Hepatic stellate cell (primary cell): ENCODE measurements around the gene RHOBTB3.
"Not testable (repeated sequence)": the region's sequence is repeated elsewhere in the genome, so short reads cannot be mapped to it uniquely, and the experiment has no call there.

Experiments
- DNase-seq: peaks from one replicate; pipeline ENCODE4 v3.0.0; 2011; ENCODE audit warnings: low spot score

Gene RHOBTB3

DNA sequence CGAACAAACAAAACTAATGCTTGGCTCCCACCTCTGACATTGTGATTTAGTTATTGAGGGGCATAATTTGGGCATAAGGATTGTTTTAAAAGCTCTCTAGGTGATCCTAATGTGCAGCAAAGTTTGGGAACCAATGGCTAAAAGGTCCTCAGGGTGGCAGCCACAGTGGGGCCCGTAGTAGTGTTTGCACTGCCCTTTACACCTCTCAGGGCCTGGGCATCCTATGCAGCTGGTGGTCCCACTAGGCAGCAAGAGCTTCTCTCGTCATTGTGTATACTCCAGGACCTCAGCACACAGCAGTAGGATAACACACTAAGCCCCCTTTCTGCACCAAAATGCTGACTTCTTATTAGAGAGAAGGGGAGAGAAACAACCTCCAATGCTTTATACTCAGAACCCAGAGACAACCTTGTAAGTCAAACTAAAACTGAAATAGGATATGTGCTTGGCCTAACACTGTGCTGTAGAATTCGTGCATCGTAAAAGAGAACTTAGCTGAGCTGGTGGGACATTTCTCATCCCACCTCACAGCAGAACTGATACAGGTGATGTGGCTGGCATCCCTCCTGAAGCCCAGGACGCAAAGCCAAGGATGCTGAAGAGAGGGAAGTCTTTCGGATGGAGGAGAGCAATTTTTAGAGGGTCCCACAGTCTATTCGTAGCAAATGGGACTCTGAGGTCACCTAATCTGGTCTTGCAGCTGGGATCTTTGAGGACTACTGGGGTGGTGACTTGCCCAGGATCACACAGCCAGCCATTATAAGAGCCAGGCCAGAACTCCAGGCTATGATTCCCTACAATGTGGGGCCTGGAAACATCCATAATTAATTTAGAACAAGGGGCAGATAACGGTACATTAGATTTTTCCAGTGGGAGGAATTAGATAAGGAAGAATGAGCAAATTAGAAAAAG, 90.2 kb downstream of the RHOBTB3 start:
- no peak for DNase-seq

DNA sequence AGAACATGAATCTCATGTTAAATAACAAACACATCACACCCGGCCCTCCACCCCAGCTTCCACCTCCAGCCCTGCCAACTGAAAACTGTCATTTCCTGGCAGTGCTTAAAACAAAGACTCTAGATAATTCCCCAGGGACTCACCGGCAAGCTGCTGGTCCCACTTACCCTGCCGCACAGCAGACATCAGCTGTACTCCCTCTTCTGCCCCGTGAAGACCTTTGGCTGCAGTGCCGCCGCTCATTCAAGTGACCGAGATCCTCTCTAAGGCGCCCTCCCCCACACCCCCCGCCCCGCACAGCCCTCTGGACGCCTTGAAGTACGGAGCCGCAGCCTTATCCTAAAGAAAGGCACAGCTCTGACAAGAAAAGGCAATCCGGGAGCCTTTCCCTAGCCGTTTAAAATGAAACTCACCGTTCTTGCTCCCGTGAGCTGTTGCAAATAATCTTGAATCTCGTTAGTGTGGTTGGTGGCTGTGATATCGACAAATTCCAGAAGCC, 91.0 kb downstream of the RHOBTB3 start:
- no peak for DNase-seq

DNA sequence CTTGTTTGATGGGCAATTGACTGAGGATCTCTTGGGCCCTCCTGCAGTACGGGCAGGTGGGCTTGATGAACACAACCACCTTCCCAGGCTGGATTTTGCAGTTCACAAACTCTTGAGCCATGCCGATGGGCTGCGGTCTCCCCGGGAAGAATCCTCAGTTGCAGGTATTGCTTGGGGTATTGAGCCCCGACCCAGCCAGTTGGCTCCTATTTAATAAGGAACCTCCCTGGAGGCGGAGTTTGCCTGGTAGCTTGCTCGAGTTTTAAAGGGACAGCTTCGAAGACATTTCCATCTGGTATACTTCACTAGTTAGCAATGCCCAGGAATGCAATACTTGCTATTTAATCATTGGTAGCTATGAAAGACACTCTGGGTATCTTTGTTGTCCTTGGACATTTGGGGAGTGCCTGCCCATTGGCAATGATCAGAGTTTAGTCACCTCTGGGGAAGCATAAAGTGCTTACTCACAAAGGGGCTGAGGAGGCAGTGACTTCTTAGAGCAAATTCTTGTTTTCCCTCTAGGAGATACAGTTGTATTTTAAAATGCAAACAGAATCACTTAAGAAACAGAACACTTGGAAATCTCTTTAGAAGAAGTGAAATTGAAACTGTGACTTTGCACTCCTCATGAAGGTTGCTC, 91.5 kb downstream of the RHOBTB3 start, which contains the start of gene GLRX:
TSS of gene GLRX (minus strand) at position 185 of the 640 bp plus-strand sequence. CDS start at position 121, 64 bp downstream.
- peak; percentile 66 for DNase-seq

DNA sequence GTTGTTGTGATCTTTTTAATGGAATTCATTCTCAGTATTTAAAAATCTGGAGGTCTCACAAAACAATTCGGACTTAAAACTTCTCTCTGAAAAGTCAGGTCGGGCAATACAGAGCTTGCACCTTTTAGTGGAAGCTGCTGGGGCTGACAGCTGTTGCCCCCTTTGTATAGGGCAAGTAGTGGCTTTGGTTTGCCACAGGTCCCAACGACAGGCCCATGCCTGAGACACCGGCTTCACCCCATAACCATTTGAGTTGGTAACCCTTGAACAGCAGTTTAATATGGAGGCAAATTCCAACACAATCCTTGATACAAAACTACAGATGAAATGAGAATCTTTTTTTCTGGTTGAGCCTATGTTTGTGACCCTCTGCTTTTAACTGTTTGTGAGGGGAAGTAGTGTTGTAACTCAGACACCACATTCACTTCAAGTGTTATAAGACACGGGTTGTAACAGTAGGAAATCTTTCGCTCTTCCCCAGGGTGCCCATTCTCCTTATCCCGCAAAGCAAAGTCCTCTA, 92.1 kb downstream of the RHOBTB3 start:
- no peak for DNase-seq

DNA sequence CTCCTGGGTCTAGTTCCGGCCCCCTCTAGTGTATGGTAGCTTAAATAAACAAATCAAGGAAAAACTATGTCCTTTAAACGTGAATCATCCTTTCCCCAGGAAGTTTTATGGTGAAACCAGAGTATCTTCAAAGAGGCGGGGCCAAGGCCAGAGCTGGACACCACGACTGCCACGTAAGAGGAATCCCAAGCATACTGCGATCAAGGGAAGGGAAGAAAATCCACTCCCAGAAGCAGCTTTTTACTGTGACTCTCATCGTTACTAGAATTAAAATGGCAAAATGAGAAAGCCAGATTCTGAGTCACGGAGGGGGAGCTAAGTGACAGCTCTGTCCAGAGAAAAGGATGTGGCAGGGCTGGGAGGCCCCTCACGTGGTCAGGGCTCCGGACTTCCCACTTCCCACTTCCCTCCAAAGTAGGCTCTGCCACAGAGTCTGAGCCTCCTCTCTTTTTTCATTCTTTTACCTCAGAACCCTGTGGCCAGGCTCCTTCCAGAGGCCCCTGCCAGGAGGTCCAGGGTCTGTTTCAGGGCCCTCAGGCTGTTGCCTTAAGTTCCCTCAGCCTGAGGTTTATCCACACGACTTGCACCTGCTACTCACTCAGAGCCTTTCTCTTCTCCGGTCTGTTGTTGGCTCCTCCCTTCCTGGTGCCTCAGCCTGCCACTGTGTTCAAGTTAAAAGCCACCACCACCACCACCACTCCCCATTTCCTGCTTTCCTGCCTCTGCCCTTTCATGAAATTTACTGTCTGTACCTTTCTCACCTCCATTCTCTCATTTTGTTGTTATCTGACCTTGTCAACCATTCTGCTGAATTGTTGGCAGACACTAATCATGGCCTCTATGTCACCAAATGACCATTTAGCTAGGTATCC, 92.8 kb downstream of the RHOBTB3 start:
- DNase-seq: peak; percentile 83

DNA sequence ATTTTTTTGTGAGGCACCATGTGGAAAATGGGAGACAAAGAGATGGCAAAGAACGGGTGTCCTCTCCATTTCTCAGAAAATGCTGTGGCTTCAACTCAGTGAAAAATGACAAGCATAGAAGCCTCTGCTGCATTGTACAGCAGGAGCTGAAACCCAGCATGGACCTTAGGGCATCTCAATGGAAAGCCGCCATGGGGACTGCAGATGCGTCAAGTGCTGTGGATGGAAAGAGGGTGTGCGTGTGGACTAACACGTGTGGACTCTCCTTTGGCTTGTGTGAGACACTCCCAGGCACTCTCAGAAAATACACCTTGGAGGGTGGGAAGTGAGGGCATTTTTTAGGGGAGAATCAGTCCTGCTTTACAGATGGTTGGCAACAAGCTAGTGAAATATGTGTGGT, 93.6 kb downstream of the RHOBTB3 start:
- no peak for DNase-seq

DNA sequence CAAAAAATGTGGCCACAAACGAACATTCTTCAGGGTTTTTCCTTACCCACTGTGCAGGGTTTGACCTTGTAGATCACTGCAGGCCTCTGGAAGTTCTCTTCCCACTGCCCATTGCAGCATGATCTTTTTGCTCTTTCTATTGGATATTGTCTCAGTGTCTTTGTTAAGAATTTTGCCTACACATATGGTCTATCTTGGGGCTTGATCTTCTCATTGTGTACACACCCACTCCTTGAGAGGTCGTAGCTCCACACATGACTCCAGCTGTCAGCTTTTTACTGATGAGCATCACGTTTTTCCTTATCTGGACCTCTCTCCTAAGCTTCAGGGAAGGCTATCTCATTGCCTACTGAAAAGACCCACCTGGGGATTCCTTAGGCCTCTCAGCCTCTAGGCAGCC, 94.4 kb downstream of the RHOBTB3 start:
- no peak for DNase-seq

DNA sequence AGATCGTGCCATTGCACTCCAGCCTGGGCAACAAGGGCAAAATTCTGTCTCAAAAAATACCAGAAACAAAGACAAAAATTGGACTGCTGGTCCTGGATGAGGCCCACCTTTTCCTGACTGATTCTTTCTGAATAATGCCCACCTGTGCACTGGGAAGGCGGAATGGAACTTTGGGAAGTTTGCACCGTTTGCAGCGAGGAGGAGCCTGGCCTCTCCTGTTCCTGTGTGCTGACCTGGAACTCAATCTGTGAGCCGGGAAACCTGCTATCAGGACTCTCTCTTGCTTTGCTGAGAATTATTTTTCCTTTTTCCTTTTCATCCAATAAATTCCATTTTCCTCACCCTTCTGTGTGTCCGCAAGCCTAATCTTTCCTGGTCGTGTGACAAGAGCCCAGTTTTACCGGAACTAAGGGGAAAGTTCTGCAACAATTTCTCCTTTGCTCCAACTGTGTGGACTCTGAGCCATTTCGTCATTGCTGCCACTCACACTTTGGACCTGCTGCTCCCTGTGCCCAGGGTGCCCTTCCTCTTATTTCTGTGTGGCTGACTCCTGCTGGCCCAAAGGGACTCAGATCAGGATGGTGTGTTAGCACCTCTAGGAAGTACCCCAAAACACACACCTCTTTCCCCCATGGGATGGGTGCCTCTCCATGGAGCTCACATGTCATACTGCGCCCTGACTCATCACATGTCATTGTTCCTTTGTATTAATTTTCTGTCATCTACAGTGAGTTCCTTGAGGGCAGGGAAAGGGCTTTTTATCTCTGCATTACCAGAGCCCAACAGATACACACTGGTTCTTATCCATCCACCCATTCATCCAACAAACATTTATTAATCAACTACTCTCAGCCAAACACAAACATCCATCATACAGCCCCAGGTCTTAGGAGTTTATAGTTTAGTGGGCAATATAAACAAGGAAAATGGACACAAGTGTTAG, 96.1 kb downstream of the RHOBTB3 start:
- DNase-seq: no peak

DNA sequence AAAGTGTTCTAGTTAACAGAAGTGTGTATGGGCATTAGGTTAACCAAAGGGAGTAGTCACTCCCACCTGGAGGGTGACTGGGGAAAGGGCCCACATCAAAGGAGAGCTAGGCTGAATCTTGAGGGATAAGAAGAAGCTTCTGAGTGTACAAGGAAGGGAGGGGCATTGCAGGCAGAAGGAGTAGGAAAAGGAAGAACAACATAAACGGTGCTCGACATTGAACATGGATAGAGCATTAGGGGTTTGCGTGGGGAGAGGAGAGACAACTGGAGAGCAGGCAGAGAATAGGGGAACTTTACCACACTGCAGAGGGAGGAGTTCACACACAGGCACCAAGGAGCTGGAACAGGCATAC, 96.7 kb downstream of the RHOBTB3 start:
- DNase-seq: no peak

DNA sequence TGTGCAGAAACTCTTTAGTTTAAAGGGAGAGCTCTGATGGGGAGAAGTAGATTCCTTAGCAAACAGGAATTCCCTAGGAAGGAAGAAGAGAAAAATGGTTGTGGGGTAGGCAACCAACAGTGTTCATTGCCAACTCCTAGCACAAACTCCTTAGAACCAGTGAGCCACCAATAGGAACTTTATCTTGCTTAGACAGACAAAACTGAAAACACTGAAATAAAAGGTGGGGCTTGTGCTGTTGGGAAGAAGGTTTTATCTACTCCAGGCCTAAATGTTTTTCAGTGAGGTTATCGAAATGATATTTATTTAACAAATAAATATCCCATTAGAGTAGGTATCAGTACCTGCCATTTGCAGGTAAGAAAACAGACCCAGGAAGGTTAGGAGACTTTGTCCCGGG, 99.1 kb downstream of the RHOBTB3 start:
- no peak for DNase-seq

DNA sequence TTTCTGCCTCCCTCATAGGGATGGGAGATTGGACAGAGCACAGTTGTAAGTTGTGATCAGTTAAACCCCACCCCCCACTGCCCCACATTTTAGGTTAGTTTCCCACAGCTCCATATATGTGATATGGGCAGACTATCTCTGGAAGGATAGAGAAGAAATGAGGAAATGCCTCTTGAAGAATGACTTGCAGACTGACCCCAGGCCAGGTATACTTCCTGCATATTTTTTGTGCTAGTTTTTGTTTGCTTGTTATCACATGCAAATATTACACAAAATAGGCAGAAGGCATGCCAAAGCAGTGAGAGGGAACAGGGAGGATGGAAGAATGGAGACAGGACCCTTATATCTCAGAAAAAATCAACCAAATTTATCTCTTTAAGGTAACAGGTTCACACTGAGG, 101.5 kb downstream of the RHOBTB3 start:
- no peak for DNase-seq

DNA sequence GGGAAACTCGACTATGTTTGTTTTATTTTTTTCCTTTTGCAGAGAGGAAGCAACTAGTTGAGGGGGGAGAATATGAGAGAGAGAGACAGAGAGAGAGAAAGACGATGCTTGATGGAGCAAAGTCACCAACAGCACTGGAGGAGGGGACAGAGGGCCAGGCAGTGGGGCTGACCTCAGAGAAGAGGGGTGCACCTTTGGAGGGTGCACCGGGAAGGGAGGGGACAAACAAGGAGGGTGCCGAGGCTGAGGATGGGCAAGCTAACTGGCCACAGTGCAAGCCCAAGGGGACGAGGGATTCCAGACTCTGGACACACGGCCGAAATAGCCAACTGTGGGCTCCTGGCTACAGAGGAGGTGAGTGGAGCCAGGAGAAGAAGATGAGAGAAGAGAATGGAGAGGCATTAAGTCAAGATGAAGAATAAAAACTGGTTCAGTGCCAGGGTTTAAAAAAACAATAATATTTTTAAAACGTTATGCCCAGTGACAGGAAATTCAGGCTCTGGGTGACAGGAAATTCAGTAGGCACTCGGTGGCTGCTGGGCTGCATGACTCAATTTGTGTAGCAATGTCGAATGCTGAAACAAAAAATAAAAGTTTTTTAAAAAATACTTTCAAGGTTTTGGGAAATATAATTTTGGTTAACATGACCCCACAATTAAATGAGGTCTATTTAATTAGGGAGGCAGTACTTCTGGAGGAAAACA, 104.7 kb downstream of the RHOBTB3 start:
- no peak for DNase-seq

DNA sequence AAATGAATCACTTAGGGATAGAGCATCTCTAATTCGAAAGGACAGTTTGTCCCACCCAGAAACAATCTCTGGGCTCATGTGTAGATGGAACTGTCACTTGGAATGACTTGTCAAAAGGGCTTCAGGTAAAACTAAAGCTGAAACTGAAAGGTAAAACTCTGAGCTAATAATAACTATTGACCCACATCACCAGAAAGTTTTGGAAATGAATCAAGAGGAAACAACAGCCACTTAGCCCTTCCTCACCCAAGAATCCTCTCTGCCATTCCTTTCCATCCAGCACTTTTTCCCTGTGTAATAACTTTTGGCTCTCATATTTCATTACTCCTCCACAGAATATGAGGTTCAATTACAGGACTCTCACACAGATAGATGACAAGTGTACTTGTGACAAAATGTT, 105.4 kb downstream of the RHOBTB3 start:
- no peak for DNase-seq

DNA sequence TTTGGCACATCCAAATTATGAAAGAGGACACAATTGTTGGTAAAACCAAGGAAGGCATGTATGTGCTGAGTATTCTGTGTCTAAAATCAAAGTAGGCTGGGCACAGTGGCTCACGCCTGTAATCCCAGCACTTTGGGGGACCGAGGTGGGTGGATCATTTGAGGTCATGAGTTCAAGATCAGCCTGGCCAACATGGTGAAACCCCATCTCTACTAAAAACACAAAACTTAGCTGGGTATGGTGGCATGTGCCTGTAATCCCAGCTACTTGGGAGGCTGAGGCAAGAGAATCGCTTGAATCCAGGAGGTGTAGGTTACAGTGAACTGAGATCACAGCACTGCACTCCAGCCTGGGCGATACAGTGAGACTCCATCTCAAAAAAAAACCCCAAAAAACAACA, 105.8 kb downstream of the RHOBTB3 start:
- not testable (repeated sequence) for DNase-seq

DNA sequence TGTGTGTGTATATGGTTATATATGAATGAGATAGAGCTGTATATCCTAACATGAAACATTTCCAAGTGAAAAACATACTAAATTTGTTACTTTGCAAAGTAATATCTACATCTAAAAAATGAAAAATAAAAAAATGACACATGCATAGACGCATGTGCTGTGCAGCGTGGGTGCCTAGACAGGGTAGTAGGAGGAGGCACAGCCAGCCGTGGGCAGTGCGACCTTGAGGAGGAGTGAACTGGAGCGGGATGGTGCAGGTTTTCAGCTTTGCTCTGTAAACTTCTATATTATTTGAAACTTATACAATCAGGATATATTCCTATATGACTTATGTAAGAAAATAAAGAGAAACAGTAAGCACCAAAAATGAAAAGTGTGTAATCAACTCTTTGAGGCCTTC, 106.4 kb downstream of the RHOBTB3 start:
- DNase-seq: no peak

DNA sequence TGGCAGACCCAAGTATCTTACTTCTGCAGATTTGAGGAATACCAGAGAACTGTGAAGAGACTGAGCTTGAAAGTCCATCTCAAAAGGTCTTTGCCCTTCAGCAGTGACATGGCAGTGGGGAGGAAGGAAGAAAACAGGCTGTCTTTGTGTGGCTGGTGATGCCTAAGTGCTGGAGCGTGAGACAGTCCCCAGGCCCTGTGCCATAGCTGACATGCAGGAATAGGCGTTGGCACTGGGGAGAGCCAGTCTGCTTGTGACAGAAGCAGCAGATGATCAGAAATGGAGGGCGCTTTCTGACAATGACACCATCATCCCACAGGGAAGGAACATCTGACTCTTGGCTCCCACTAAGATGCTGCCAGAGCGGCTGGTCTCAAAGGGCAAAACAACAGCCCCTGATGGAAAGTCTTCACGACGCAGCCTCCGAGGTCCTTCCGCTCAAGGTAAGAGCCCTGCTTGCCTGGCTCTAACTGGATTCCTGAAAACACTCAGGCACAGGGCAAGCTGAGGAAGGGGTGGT, 106.9 kb downstream of the RHOBTB3 start:
- DNase-seq: no peak

DNA sequence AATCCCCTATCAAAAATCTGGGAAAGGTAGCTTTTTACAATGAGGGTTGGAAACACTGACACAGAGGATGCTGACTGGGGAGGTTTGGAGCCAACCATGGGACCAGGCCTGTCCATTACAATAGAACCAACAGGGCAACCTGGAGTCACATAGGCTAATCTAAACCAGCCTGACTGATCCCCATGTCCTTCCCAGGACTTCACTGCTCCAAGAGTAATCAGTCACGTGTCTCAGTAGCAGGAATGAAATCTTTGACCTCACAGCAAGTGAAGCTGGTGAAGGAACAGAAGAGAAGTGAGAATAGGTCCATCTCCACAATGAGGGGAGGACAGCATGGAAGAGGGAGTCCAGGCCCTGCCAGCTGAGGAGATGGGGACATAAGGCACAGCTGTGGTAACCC, 107.4 kb downstream of the RHOBTB3 start:
- no peak for DNase-seq

DNA sequence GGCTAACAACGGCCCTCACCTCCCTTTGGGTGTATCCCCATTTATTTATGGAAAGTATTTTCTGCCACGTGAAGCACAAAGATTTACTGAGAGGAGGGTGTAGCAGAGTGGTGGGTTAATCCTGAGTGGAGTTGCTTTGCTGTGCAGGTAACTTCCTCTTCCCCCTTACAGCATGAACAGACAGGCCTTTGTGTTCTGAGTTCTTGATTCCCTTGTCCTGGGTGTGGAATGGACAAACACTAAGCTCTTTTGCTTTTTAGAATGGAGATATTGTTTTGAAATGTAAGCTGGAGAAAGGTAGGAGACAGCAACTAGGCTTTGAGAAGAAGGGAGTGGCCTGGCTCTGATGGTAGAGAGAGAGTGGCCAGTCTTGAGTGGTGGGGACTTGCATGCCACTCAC, 108.5 kb downstream of the RHOBTB3 start:
- DNase-seq: no peak

DNA sequence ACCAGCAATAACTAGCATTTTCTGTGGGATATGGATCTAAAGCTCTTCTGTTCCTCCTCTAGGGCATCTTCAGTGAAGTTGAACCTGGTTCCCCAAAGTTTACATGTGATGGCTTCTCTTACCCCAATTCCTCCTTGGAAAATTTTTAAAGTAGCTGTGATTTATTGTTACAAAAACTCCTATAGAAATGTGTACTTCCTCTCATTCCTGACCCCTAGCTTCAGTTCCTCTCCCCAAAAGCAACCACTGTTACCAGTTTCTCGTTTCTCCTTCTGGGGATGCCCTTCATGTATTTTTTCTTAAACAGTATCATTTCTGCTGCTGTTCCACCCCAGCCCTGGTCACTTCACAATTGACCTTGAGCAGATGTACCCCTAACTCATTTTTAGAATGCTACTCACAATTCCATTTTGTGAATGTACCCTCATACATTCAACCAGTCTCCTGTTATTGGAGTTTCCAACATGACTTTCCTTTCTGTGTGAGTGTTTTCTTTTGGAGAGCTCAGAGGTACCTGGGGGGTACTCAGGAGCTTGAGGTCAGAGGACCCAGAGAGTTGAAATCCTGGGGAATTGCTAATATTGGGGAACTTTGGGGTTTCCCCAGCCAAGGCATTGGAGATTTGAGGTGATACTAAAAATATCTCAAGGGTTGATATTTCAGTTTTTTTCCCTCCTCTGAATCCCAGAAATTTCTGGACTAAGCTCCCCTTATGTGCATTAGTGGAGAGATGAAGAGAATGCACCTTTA, 110.0 kb downstream of the RHOBTB3 start:
- no peak for DNase-seq
